Hepatocyte (in vitro differentiated cells): ENCODE data around the gene SNAPC3. TPM values are rescaled to one million over a fixed set of nuclear protein-coding genes. Genes with fewer than 3 reads are reported as not detected.

Experiments
- DNase-seq: peaks from one replicate; pipeline ENCODE4 v3.0.0-alpha.2; 2016; ENCODE audit warnings: low spot score
- H2AFZ ChIP-seq: fragments of 200-600 bp; sonication (generic); 2 replicates; pipeline ENCODE4 v1.6.0; 2016; ENCODE audit warnings: antibody characterized with exemption, mild to moderate bottlenecking
- H3K27ac ChIP-seq: fragments of 200-600 bp; sonication (generic); 2 replicates; pipeline ENCODE4 v1.5.1; 2016; ENCODE audit warnings: mild to moderate bottlenecking
- H3K27me3 ChIP-seq: fragments of 200-600 bp; sonication (generic); 2 replicates; pipeline ENCODE4 v1.6.1; 2016
- H3K36me3 ChIP-seq: fragments of 200-600 bp; sonication (generic); replicated peaks from 2 replicates; pipeline ENCODE4 v1.5.1; 2016; ENCODE audit warnings: low read depth; ENCODE audit not compliant: insufficient read depth
- H3K4me1 ChIP-seq: fragments of 200-600 bp; sonication (generic); 2 replicates; pipeline ENCODE4 v1.5.1; 2016; ENCODE audit warnings: mild to moderate bottlenecking, moderate library complexity; ENCODE audit not compliant: insufficient read depth
- H3K4me2 ChIP-seq: fragments of 200-600 bp; sonication (generic); 2 replicates; pipeline ENCODE4 v1.6.0; 2016
- H3K4me3 ChIP-seq: fragments of 200-600 bp; sonication (generic); 2 replicates; pipeline ENCODE4 v1.5.1; 2016; ENCODE audit warnings: mild to moderate bottlenecking
- H3K79me2 ChIP-seq: fragments of 200-600 bp; sonication (generic); 2 replicates; pipeline ENCODE4 v1.6.0; 2017; ENCODE audit warnings: mild to moderate bottlenecking
- H3K9me2 ChIP-seq: fragments of 200-600 bp; sonication (generic); replicated peaks from 2 replicates; pipeline ENCODE4 v1.6.0; 2017; ENCODE audit warnings: mild to moderate bottlenecking; ENCODE audit not compliant: insufficient read depth
- H3K9me3 ChIP-seq: fragments of 200-600 bp; sonication (generic); 2 replicates; pipeline ENCODE4 v1.5.1; 2016; ENCODE audit warnings: low read depth, mild to moderate bottlenecking
- H4K20me1 ChIP-seq: fragments of 200-600 bp; sonication (generic); 2 replicates; pipeline ENCODE4 v1.6.0; 2016; ENCODE audit warnings: mild to moderate bottlenecking; ENCODE audit not compliant: insufficient read depth, poor library complexity, severe bottlenecking
- CTCF ChIP-seq: fragments of 200-600 bp; sonication (generic); IDR thresholded peaks from 2 replicates; pipeline ENCODE4 v1.5.1; 2016; ENCODE audit warnings: antibody characterized with exemption, mild to moderate bottlenecking; ENCODE audit not compliant: poor library complexity
- EZH2 ChIP-seq: fragments of 200-600 bp; sonication (generic); IDR thresholded peaks from 2 replicates; pipeline ENCODE4 v1.6.1; 2016; ENCODE audit warnings: antibody characterized with exemption, mild to moderate bottlenecking, borderline replicate concordance
- EZH2phosphoT487 ChIP-seq: fragments of 200-600 bp; sonication (generic); IDR thresholded peaks from one replicate; pipeline ENCODE4 v1.6.1; 2018; ENCODE audit warnings: antibody characterized with exemption, mild to moderate bottlenecking, low read depth, moderate library complexity; ENCODE audit not compliant: unreplicated experiment, severe bottlenecking
- WGBS: methylation state at CpG from one replicate; pipeline ENCODE4 v1.1.6; 2016; ENCODE audit warnings: low lambda C conversion rate; ENCODE audit errors: missing lambda C conversion rate; 5-methylcytosine and 5-hydroxymethylcytosine counted together
- polyA plus RNA-seq: library from polyadenylated mRNA; unstranded; fragments of >200 nt; fragmentation: Nextera tagmentation; extraction: Ambion mirVana; gene quantifications from 2 replicates; pipeline ENCODE4 v1.2.1, GENCODE V29; 2016
- total RNA-seq: library from RNA; depleted of rRNA; stranded (reverse); fragments of >200 nt; gene quantifications from 2 replicates; pipeline ENCODE4 v1.2.3, GENCODE V29; 2014

Gene SNAPC3
- total and polyA plus RNA-seq, 2 experiments from 2014 or later: 21.2 to 34.1 TPM

DNA sequence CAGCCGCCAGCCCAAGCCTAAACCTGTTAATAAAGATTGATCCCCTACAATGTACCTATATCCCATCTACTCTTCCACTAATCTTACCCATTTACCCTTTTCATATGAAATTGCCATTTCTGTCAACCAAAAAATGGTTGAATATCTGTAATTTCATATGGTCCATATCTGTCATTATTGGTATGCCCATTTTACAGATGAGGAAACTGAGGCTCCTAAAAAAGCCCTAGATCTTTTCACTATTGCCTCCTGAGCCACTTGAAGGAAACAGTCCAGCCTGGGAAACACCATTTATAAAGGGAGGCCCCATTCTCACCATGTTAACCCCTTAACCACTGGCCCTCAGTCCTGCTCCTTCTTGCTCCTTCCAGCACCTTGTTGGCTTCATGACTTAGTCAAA, 41.2 kb upstream of the SNAPC3 start:
- Histone ChIP-seq H4K20me1 (no peaks in the 10 kb centered on the region), H3K9me3 (no peaks in the 10 kb centered on the region), H3K4me1 (no peaks in the 10 kb centered on the region), H3K79me2 (no peaks in the 10 kb centered on the region), H3K9me2 (no peaks in the 10 kb centered on the region), H2AFZ (no peak overlapping the region), H3K4me3 (no peak overlapping the region), H3K27ac (no peak overlapping the region), H3K4me2 (no peak overlapping the region), H3K36me3 (no peaks in the 10 kb centered on the region), H3K27me3 (no peaks in the 10 kb centered on the region)
- TF ChIP-seq EZH2phosphoT487 (no peak), EZH2 (no peak), CTCF (no peak)
- DNase-seq: no peak
- WGBS: 0% methylated on average over 1 of the region's 1 CpG

DNA sequence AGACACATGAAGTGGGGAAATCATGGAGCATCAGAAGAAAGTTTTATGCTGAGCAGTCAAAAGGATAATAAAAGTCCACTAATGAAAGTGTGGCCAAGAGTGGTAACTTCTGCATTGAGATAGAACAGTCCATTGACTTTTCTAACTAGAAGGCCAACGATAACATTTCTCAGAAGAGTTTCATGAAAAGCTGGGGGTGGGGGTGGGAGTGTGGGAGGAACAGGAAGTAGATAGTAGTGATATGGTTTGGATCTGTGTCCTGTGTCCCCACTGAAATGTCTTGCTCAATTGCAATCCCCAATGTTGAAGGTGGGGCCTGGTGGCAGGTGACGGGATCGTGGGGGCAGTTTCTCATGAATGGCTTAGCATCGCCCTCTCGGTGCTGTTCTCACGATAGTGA, 36.2 kb upstream of the SNAPC3 start:
- Histone ChIP-seq H3K9me3 (no peaks in the 10 kb centered on the region), H3K4me3 (no peak overlapping the region), H2AFZ (no peak overlapping the region), H3K9me2 (no peaks in the 10 kb centered on the region), H3K79me2 (no peaks in the 10 kb centered on the region), H3K36me3 (no peaks in the 10 kb centered on the region), H4K20me1 (no peaks in the 10 kb centered on the region), H3K4me1 (no peaks in the 10 kb centered on the region), H3K27me3 (no peaks in the 10 kb centered on the region), H3K4me2 (no peak overlapping the region), H3K27ac (no peak overlapping the region)
- TF ChIP-seq EZH2phosphoT487: no peak
- DNase-seq: no peak
- 85% methylated on average over 6 of the region's 6 CpGs for WGBS

DNA sequence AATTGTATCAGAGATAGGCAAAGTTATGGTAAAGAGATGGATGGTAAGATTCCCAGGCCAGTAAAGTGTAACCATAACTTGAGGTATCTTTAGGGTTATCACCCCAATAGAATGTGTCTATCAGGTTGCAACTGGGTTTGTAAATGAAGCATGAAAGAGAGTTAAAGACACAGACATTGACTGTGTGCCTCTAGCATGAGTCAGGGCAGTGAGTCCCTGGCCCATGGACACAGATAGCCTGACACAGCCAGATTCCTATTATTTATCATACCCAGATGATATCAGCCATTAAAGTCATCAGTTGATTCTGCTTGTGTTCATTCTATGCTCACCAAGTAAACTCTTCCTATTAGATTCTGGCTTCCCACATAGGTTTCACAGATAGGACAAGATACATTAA, 33.5 kb upstream of the SNAPC3 start:
- TF ChIP-seq CTCF: no peak
- no peak for TF ChIP-seq EZH2
- no peak for TF ChIP-seq EZH2phosphoT487
- no peak for DNase-seq

DNA sequence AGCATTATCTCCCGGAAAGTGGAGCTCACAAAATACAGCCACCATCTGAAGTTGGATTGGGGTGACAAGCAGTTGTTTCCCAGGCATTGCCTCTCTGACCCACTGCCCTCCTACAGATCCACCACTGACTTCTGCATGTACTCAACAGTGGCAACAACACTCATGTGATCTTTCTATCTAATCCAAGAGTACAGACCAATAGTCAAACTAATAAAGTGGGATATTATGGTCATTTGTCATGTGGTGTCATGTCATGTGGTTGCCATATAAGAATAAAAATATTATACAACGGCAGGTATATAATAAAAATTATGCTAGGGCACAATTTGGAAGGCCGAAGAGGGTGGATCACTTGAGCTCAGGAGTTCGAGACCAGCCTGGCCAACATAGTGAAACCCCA, 33.0 kb upstream of the SNAPC3 start:
- no peak for TF ChIP-seq EZH2phosphoT487
- TF ChIP-seq CTCF: no peak
- TF ChIP-seq EZH2: no peak
- H4K20me1 ChIP-seq: no peaks in the 10 kb centered on the region
- H3K4me2 ChIP-seq: no peak overlapping the region
- no peak overlapping the region for H2AFZ ChIP-seq
- 94% methylated on average over 4 of the region's 4 CpGs for WGBS
- H3K9me2 ChIP-seq: no peaks in the 10 kb centered on the region
- no peaks in the 10 kb centered on the region for H3K4me1 ChIP-seq
- H3K4me3 ChIP-seq: no peak overlapping the region
- H3K79me2 ChIP-seq: no peaks in the 10 kb centered on the region
- peak overlapping the region; percentile 66 for H3K27ac ChIP-seq
- no peaks in the 10 kb centered on the region for H3K27me3 ChIP-seq
- no peaks in the 10 kb centered on the region for H3K36me3 ChIP-seq
- DNase-seq: no peak
- no peaks in the 10 kb centered on the region for H3K9me3 ChIP-seq

More for the DNA sequence above, 33.5 kb upstream of the SNAPC3 start:
- Histone ChIP-seq H3K9me3 (no peaks in the 10 kb centered on the region), H3K4me2 (no peak overlapping the region), H3K27me3 (no peaks in the 10 kb centered on the region), H4K20me1 (no peaks in the 10 kb centered on the region), H3K4me1 (no peaks in the 10 kb centered on the region), H3K36me3 (no peaks in the 10 kb centered on the region), H3K79me2 (no peaks in the 10 kb centered on the region), H2AFZ (no peak overlapping the region), H3K4me3 (no peak overlapping the region), H3K27ac (peak overlapping the region; percentile 66), H3K9me2 (no peaks in the 10 kb centered on the region)
